OCI-LY1 (cell line): Measurements from ENCODE around the gene SCRN1.

Source experiments
- H2AFZ ChIP-seq: fragments of 200-600 bp; sonication (generic), shearing (Covaris generic); 2 replicates; pipeline ENCODE4 v1.6.0; 2014; ENCODE audit warnings: antibody characterized with exemption, mild to moderate bottlenecking, low read length
- H3F3A ChIP-seq: fragments of 200-600 bp; sonication (generic), shearing (Covaris generic); 2 replicates; pipeline ENCODE4 v1.6.0; 2014; ENCODE audit warnings: mild to moderate bottlenecking, antibody characterized with exemption, low read length, moderate library complexity; ENCODE audit not compliant: insufficient read depth
- H3K27ac ChIP-seq: fragments of 200-600 bp; sonication (generic); 2 replicates; pipeline ENCODE4 v1.5.1; 2014; ENCODE audit warnings: low read length, mixed run types, mild to moderate bottlenecking, low read depth; ENCODE audit not compliant: poor library complexity, severe bottlenecking
- H3K27me3 ChIP-seq: fragments of 200-600 bp; sonication (generic); 2 replicates; pipeline ENCODE4 v1.6.0; 2014; ENCODE audit warnings: antibody characterized with exemption, mild to moderate bottlenecking, low read length, moderate library complexity; ENCODE audit not compliant: insufficient read depth
- H3K36me3 ChIP-seq: fragments of 200-600 bp; sonication (generic); 2 replicates; pipeline ENCODE4 v1.6.1; 2014; ENCODE audit warnings: mild to moderate bottlenecking, antibody characterized with exemption, low read length, moderate library complexity, mixed read lengths; ENCODE audit not compliant: insufficient read depth
- H3K4me1 ChIP-seq: fragments of 200-600 bp; sonication (generic); 2 replicates; pipeline ENCODE4 v1.5.1; 2014; ENCODE audit warnings: mild to moderate bottlenecking, low read length, moderate library complexity; ENCODE audit not compliant: insufficient read depth, severe bottlenecking
- H3K4me2 ChIP-seq: fragments of 200-600 bp; sonication (generic), shearing (Covaris generic); 2 replicates; pipeline ENCODE4 v1.6.1; 2014; ENCODE audit warnings: low read length
- H3K4me3 ChIP-seq: fragments of 200-600 bp; sonication (generic); 2 replicates; pipeline ENCODE4 v1.5.1; 2014; ENCODE audit warnings: low read length, low read depth, mild to moderate bottlenecking, mixed read lengths; ENCODE audit not compliant: poor library complexity, severe bottlenecking
- H3K79me2 ChIP-seq: fragments of 200-600 bp; shearing (Covaris generic); 2 replicates; pipeline ENCODE4 v1.6.1; 2016; ENCODE audit warnings: mixed run types, low read length, mixed read lengths; ENCODE audit not compliant: insufficient read depth
- H3K9ac ChIP-seq: fragments of 200-600 bp; sonication (generic), shearing (Covaris generic); 2 replicates; pipeline ENCODE4 v1.6.1; 2014; ENCODE audit warnings: mild to moderate bottlenecking, low read length, mixed read lengths
- H3K9me2 ChIP-seq: fragments of 200-600 bp; sonication (generic), shearing (Covaris generic); 2 replicates; pipeline ENCODE4 v1.6.1; 2014; ENCODE audit warnings: low read depth, mild to moderate bottlenecking, low read length, mixed read lengths
- H3K9me3 ChIP-seq: fragments of 200-600 bp; shearing (Covaris generic); 2 replicates; pipeline ENCODE4 v1.6.1; 2014; ENCODE audit warnings: low read length, mixed read lengths
- H4K20me1 ChIP-seq: fragments of 200-600 bp; sonication (generic), shearing (Covaris generic); 2 replicates; pipeline ENCODE4 v1.6.0; 2016; ENCODE audit warnings: mild to moderate bottlenecking, low read length; ENCODE audit not compliant: insufficient read depth
- EZH2 ChIP-seq: fragments of 200-600 bp; sonication (generic), shearing (Covaris generic); IDR thresholded peaks from 2 replicates; pipeline ENCODE4 v1.8.0; 2017; ENCODE audit warnings: borderline replicate concordance, mixed run types, mild to moderate bottlenecking, antibody characterized with exemption, low read length, moderate library complexity, mixed read lengths
- TF ChIP-seq, protein P1 (sequence below): fragments of 200-600 bp; sonication (generic), shearing (Covaris generic); IDR thresholded peaks from 2 replicates; pipeline ENCODE4 v1.5.1; 2017; ENCODE audit warnings: mild to moderate bottlenecking, antibody characterized with exemption, low read length, moderate library complexity, mixed read lengths

Gene SCRN1

GRCh38 chr7:29890251-29890650 lies 99.3 kb downstream of the SCRN1 start:
- Histone ChIP-seq H3K27me3 (0 out of 2 replicates have a peak, but pooled peaks cover 4% of the 10 kb centered on the region), H3K79me2 (no peaks in the 10 kb centered on the region), H3K4me1 (no peaks in the 10 kb centered on the region), H4K20me1 (no peaks in the 10 kb centered on the region), H3F3A (no peaks in the 10 kb centered on the region), H3K4me2 (no peak overlapping the region), H3K9me2 (no peaks in the 10 kb centered on the region), H3K9me3 (no peaks in the 10 kb centered on the region), H3K27ac (no peak overlapping the region), H2AFZ (no peak overlapping the region), H3K4me3 (no peak overlapping the region), H3K36me3 (no peaks in the 10 kb centered on the region), H3K9ac (no peak overlapping the region)
- TF ChIP-seq EZH2, result no peak
- TF ChIP-seq, protein P1, sequence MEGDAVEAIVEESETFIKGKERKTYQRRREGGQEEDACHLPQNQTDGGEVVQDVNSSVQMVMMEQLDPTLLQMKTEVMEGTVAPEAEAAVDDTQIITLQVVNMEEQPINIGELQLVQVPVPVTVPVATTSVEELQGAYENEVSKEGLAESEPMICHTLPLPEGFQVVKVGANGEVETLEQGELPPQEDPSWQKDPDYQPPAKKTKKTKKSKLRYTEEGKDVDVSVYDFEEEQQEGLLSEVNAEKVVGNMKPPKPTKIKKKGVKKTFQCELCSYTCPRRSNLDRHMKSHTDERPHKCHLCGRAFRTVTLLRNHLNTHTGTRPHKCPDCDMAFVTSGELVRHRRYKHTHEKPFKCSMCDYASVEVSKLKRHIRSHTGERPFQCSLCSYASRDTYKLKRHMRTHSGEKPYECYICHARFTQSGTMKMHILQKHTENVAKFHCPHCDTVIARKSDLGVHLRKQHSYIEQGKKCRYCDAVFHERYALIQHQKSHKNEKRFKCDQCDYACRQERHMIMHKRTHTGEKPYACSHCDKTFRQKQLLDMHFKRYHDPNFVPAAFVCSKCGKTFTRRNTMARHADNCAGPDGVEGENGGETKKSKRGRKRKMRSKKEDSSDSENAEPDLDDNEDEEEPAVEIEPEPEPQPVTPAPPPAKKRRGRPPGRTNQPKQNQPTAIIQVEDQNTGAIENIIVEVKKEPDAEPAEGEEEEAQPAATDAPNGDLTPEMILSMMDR, result no peak

DNA sequence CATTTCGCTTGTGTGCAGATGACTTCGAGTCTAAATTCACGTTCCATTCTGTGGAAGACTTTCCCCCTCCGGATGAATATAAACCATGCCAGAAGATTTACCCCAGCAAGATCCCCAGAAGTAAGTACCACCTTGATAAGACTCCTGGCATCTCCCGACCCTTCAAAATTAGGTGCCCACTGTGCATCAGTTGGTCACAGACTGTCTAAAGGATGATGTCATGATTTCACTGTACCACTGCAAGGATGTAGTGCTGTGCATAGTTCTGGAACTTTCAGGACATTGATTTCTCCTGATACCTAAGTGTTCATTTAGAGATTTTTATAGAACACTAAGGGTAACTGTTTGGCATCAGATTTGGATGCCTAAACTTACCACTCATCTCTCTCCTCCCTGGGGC lies 100.3 kb downstream of the SCRN1 start:
- no peaks in the 10 kb centered on the region for H3F3A ChIP-seq
- no peaks in the 10 kb centered on the region for H3K4me1 ChIP-seq
- no peaks in the 10 kb centered on the region for H3K9me3 ChIP-seq
- H3K4me2 ChIP-seq, result no peak overlapping the region
- 0 out of 2 replicates have a peak, but pooled peaks cover 4% of the 10 kb centered on the region for H3K27me3 ChIP-seq
- H2AFZ ChIP-seq, result no peak overlapping the region
- TF ChIP-seq, protein P1, result no peak
- no peak for TF ChIP-seq EZH2
- no peaks in the 10 kb centered on the region for H4K20me1 ChIP-seq
- H3K4me3 ChIP-seq, result no peak overlapping the region
- H3K9ac ChIP-seq, result no peak overlapping the region
- H3K36me3 ChIP-seq, result no peaks in the 10 kb centered on the region
- H3K79me2 ChIP-seq, result no peaks in the 10 kb centered on the region
- H3K27ac ChIP-seq, result no peak overlapping the region
- no peaks in the 10 kb centered on the region for H3K9me2 ChIP-seq

DNA sequence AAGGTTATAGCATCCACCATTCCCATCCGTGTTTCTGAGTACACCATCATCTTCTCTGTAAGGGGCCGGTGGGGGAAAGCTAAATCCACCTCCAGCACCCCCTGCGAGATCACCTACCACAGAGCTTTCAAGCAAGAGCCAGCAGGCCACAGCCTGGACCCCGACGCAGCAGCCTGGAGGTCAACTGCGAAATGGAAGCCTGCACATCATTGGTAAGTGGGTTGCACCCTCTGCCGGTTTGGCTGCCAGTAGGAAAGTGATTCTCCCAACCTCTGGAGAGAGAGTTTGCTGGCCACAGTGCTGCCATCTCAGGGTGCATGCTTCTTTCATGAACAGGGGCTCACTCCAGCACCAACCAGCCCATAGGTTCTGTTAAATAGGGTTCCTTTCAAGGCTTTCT lies 101.6 kb downstream of the SCRN1 start:
- Histone ChIP-seq H3K27ac (no peak overlapping the region), H3K4me1 (no peaks in the 10 kb centered on the region), H4K20me1 (no peaks in the 10 kb centered on the region), H3K9me2 (no peaks in the 10 kb centered on the region), H3K9ac (no peak overlapping the region), H3K9me3 (no peaks in the 10 kb centered on the region), H3K4me3 (no peak overlapping the region), H3F3A (no peaks in the 10 kb centered on the region), H3K79me2 (no peaks in the 10 kb centered on the region), H2AFZ (no peak overlapping the region), H3K27me3 (0 out of 2 replicates have a peak, but pooled peaks cover 4% of the 10 kb centered on the region), H3K4me2 (no peak overlapping the region), H3K36me3 (no peaks in the 10 kb centered on the region)
- TF ChIP-seq, protein P1, result no peak
- no peak for TF ChIP-seq EZH2
